Breast epithelium (tissue), 4 donors: ENCODE measurements around the gene FAIM2. TPM values are rescaled to one million over a fixed set of nuclear protein-coding genes. Genes with fewer than 3 reads are reported as not detected.

ENCODE experiments used
- DNase-seq, 2 donors: peaks; one replicate each; pipeline ENCODE4 v3.0.0-alpha.2; 2019; ENCODE audit warnings: low spot score in 2 of 2
- H3K27ac ChIP-seq, 2 donors: fragments of 200-600 bp; sonication (generic) in 1 of 2; one replicate each; pipeline ENCODE4 v1.5.1; 2016 to 2019; ENCODE audit warnings: mild to moderate bottlenecking in 1 of 2
- H3K27me3 ChIP-seq, 2 donors: fragments of 200-600 bp; sonication (generic) in 1 of 2; one replicate each; pipeline versions ENCODE4 v1.5.1 to v1.6.0; 2017 to 2019; ENCODE audit warnings: control low read depth in 1 of 2, mild to moderate bottlenecking in 1 of 2
- H3K36me3 ChIP-seq: fragments of 200-600 bp; one replicate; pipeline ENCODE4 v1.5.1; 2019
- H3K4me1 ChIP-seq, 2 donors: fragments of 200-600 bp; sonication (generic); one replicate each; pipeline ENCODE4 v1.5.1; 2016 to 2019; ENCODE audit warnings: control low read depth in 1 of 2
- H3K4me3 ChIP-seq, 3 donors: fragments of 200-600 bp; sonication (generic); 1 replicate in 2 of 3; 2 replicates in 1 of 3; pipeline ENCODE4 v1.5.1; 2016 to 2019; ENCODE audit warnings: mild to moderate bottlenecking in 3 of 3, moderate library complexity in 2 of 3
- H3K9me3 ChIP-seq, 2 donors: fragments of 200-600 bp; sonication (generic) in 1 of 2; one replicate each; pipeline ENCODE4 v1.5.1; 2016 to 2019; ENCODE audit warnings: control low read depth in 1 of 2
- CTCF ChIP-seq, 3 donors: fragments of 450-650 bp; IDR thresholded peaks; one replicate each; pipeline ENCODE4 v1.5.1; 2016 to 2017; ENCODE audit warnings: antibody characterized with exemption in 3 of 3, mild to moderate bottlenecking in 3 of 3, moderate library complexity in 3 of 3
- POLR2A ChIP-seq: fragments of 450-650 bp; IDR thresholded peaks from one replicate; pipeline ENCODE4 v1.6.1; 2016; ENCODE audit warnings: antibody characterized with exemption, mild to moderate bottlenecking, moderate library complexity
- POLR2AphosphoS5 ChIP-seq, 3 donors: sonication (generic); formaldehyde crosslinking; IDR thresholded peaks; one replicate each; pipeline ENCODE4 v1.6.1; 2017; ENCODE audit warnings: antibody characterized with exemption in 3 of 3
- intact Hi-C: fragments of 100-400 bp; cut with DNase I; formaldehyde crosslinking; loops from one replicate; pipeline ENCODE4 v1.15.1; 2023; ENCODE audit warnings: low total_unique reads
- total RNA-seq, 3 donors: library from RNA; depleted of rRNA; stranded (reverse); fragments of >200 nt; gene quantifications; one replicate each; pipeline ENCODE4 v1.1.0, GENCODE V29; 2016

The FAIM2 gene
- total RNA-seq, 3 donors from 2014 or later: 0.64 to 1.9 (median 1.3) TPM

DNA sequence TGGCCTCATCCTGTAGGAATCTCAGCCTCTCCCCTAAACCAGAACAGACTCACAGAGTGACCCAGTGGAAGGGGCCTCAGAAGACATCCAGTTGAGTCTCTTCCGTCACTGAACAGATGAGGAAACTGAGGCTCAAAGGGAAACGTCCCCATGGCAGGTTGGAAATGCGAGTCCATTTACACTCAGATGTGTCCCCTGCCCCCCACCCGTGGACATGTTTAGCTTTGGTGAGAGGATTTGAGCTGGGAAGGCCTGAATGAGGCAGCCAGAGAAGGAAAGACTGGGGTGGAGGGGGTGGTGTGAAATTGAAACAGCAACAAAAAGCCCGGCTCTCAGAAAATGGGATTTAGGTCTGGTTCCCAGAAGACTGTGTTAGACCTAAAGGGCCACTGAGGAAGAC is 1.7 kb downstream of the FAIM2 start:
- no peak for TF ChIP-seq POLR2AphosphoS5 (IDR thresholded peaks at IDR 0.05)
- no peak for TF ChIP-seq CTCF (IDR thresholded peaks at IDR 0.05)
- no peak for TF ChIP-seq POLR2A
- no peak for DNase-seq
- Histone ChIP-seq H3K27me3 (peaks cover 0 to 5% of the 10 kb centered on the region in 2 donors), H3K4me1 (no peaks in the 10 kb centered on the region), H3K27ac (no peak overlapping the region), H3K4me3 (no peak overlapping the region), H3K9me3 (no peaks in the 10 kb centered on the region), H3K36me3 (no peaks in the 10 kb centered on the region)
- intact Hi-C loops: no loop called here

- Histone ChIP-seq H3K36me3 (no peaks in the 10 kb centered on the region), H3K4me1 (no peaks in the 10 kb centered on the region), H3K27ac (no peak overlapping the region), H3K27me3 (peaks cover 0 to 5% of the 10 kb centered on the region in 2 donors), H3K9me3 (no peaks in the 10 kb centered on the region), H3K4me3 (no peak overlapping the region)
- TF ChIP-seq CTCF (IDR thresholded peaks at IDR 0.05) (no peak), POLR2AphosphoS5 (IDR thresholded peaks at IDR 0.05) (no peak), POLR2A (no peak)
- intact Hi-C loops: no loop called here
- no peak for DNase-seq
Measured at GRCh38 chr12:49901026-49901425, 2.7 kb downstream of the FAIM2 start.

GRCh38 chr12:49900371-49900770 is 3.3 kb downstream of the FAIM2 start:
- no peaks in the 10 kb centered on the region for H3K9me3 ChIP-seq
- TF ChIP-seq POLR2A (no peak), CTCF (IDR thresholded peaks at IDR 0.05) (no peak)
- no peak for DNase-seq
- no peak overlapping the region for H3K27ac ChIP-seq
- intact Hi-C loops: no loop called here
- H3K4me1 ChIP-seq: peaks cover 0 to 5% of the 10 kb centered on the region in 2 donors
- H3K4me3 ChIP-seq: no peak overlapping the region
- H3K36me3 ChIP-seq: no peaks in the 10 kb centered on the region
- peaks cover 0 to 5% of the 10 kb centered on the region in 2 donors for H3K27me3 ChIP-seq

DNA sequence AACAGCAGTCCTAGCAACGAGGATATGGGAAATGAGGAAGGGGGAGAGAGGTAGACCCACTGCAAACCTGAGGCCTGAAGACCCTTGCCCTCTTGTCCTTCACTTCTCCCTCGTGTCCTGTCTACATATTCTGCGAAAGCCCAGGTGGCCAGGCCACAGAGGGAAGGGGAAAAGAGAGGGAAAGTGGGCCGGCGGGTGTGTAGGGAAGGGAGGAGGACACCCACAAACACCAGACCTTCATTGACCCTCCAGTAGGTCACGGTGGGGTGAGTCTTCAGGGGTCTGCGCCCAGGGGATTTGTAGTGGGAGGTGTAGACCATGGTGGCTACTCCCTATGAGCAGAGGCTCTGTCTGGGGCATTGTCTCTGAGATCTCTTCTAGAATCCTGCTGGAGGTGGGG is 3.8 kb downstream of the FAIM2 start:
- DNase-seq: no peak
- H3K36me3 ChIP-seq: no peaks in the 10 kb centered on the region
- peaks cover 0 to 9% of the 10 kb centered on the region in 2 donors for H3K4me1 ChIP-seq
- no peaks in the 10 kb centered on the region for H3K9me3 ChIP-seq
- peaks cover 0 to 5% of the 10 kb centered on the region in 2 donors for H3K27me3 ChIP-seq
- no peak for TF ChIP-seq POLR2AphosphoS5 (IDR thresholded peaks at IDR 0.05)
- no peak overlapping the region for H3K27ac ChIP-seq
- intact Hi-C loops: no loop called here
- H3K4me3 ChIP-seq: no peak overlapping the region

DNA sequence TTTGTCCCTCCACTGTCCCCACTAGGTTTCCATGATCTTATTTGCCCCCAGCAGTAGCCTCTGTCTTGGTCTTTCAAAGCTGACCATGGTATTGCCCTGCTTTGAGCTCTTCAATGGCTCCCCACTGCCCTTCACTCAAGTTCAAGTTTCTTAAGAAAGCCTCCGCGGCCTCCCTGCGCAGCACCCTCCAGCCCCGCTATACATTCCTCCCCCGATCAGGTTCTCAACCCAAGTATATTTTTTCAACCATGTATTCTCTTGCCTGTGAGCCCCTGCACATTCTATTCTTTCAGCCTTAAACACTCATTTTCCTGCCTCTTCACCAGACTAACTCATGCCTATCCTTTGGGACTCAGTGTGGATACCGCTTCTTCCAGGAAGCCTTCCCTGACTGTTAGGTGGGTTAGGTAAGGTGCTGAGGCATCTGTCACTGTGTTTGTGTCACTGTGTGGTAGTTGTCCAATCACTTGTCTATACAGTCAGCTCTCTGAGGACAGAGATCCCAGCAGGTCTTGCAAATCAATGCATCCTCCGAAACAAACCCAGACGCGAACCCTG is 4.3 kb downstream of the FAIM2 start:
- Histone ChIP-seq H3K27ac (no peak overlapping the region), H3K4me1 (peaks cover 0 to 13% of the 10 kb centered on the region in 2 donors), H3K9me3 (no peaks in the 10 kb centered on the region), H3K27me3 (peaks cover 0 to 5% of the 10 kb centered on the region in 2 donors), H3K36me3 (no peaks in the 10 kb centered on the region), H3K4me3 (no peak overlapping the region)
- TF ChIP-seq POLR2AphosphoS5 (IDR thresholded peaks at IDR 0.05) (no peak), POLR2A (no peak), CTCF (IDR thresholded peaks at IDR 0.05) (no peak)
- DNase-seq: no peak
- intact Hi-C loops: no loop called here

GRCh38 chr12:49897276-49897675 is 6.4 kb downstream of the FAIM2 start:
- Histone ChIP-seq H3K4me3 (no peak overlapping the region), H3K9me3 (no peaks in the 10 kb centered on the region), H3K27ac (no peak overlapping the region), H3K27me3 (no peaks in the 10 kb centered on the region), H3K4me1 (peaks cover 0 to 13% of the 10 kb centered on the region in 2 donors), H3K36me3 (no peaks in the 10 kb centered on the region)
- DNase-seq: no peak
- intact Hi-C loops: no loop called here
- no peak for TF ChIP-seq POLR2AphosphoS5 (IDR thresholded peaks at IDR 0.05)
- no peak for TF ChIP-seq POLR2A
- no peak for TF ChIP-seq CTCF (IDR thresholded peaks at IDR 0.05)
